H9 (cell line): ENCODE measurements around the gene LRRC3. TPM values are rescaled to one million over a fixed set of nuclear protein-coding genes. Genes with fewer than 3 reads are reported as not detected.

ENCODE experiments used
- DNase-seq: peaks from one replicate; pipeline ENCODE4 v3.0.0-alpha.2; 2017
- H2AFZ ChIP-seq: one replicate; pipeline ENCODE4 v1.6.1; 2013; ENCODE audit warnings: mild to moderate bottlenecking, low read length, control low read depth, moderate library complexity
- H2AK5ac ChIP-seq: 2 replicates; pipeline ENCODE4 v1.6.1; 2013; ENCODE audit warnings: low read length, control low read depth, mixed read lengths; ENCODE audit not compliant: insufficient read length
- H2BK120ac ChIP-seq: one replicate; pipeline ENCODE4 v1.6.1; 2013; ENCODE audit warnings: low read depth, mild to moderate bottlenecking, low read length, control low read depth, inconsistent platforms; ENCODE audit not compliant: poor library complexity, severe bottlenecking
- H2BK12ac ChIP-seq: 2 replicates; pipeline ENCODE4 v1.6.1; 2013; ENCODE audit warnings: low read length, control low read depth, mixed read lengths, low read depth; ENCODE audit not compliant: insufficient read length
- H2BK15ac ChIP-seq: 2 replicates; pipeline ENCODE4 v1.6.1; 2013; ENCODE audit warnings: low read depth, low read length, control low read depth
- H2BK20ac ChIP-seq: one replicate; pipeline ENCODE4 v1.6.1; 2013; ENCODE audit warnings: low read depth, mild to moderate bottlenecking, low read length, control low read depth, inconsistent platforms; ENCODE audit not compliant: poor library complexity, severe bottlenecking
- H2BK5ac ChIP-seq: 2 replicates; pipeline ENCODE4 v1.6.1; 2013; ENCODE audit warnings: low read length, control low read depth, mixed read lengths; ENCODE audit not compliant: insufficient read length
- H3K14ac ChIP-seq: 2 replicates; pipeline ENCODE4 v1.6.1; 2013; ENCODE audit warnings: low read length, control low read depth; ENCODE audit not compliant: insufficient read depth
- H3K18ac ChIP-seq: 2 replicates; pipeline ENCODE4 v1.6.1; 2013; ENCODE audit warnings: low read depth, mild to moderate bottlenecking, mixed read lengths, low read length, control low read depth; ENCODE audit not compliant: insufficient read length
- H3K23ac ChIP-seq: 2 replicates; pipeline ENCODE4 v1.6.1; 2013; ENCODE audit warnings: low read length, control low read depth, mixed read lengths, low read depth; ENCODE audit not compliant: insufficient read length
- H3K23me2 ChIP-seq: 2 replicates; pipeline ENCODE4 v1.6.1; 2013; ENCODE audit warnings: low read depth, mild to moderate bottlenecking, mixed read lengths, low read length, control low read depth; ENCODE audit not compliant: insufficient read length, poor library complexity, severe bottlenecking
- H3K27ac ChIP-seq: 2 replicates; pipeline ENCODE4 v1.5.1; 2013; ENCODE audit warnings: low read length, control low read depth, mixed read lengths, low read depth; ENCODE audit not compliant: insufficient read length
- H3K27me3 ChIP-seq: 2 replicates; pipeline ENCODE4 v1.6.1; 2013; ENCODE audit warnings: low read length, control low read depth, inconsistent platforms; ENCODE audit not compliant: insufficient read depth
- H3K4ac ChIP-seq: 2 replicates; pipeline ENCODE4 v1.6.1; 2013; ENCODE audit warnings: low read depth, mild to moderate bottlenecking, control low read depth, inconsistent platforms, low read length, moderate library complexity
- H3K4me1 ChIP-seq: 2 replicates; pipeline ENCODE4 v1.6.1; 2013; ENCODE audit warnings: low read length, control low read depth, inconsistent platforms; ENCODE audit not compliant: insufficient read depth
- H3K4me2 ChIP-seq: 2 replicates; pipeline ENCODE4 v1.6.1; 2013; ENCODE audit warnings: low read length, control low read depth, mixed read lengths; ENCODE audit not compliant: insufficient read length, insufficient read depth
- H3K56ac ChIP-seq: 2 replicates; pipeline ENCODE4 v1.6.1; 2013; ENCODE audit warnings: low read depth, mild to moderate bottlenecking, mixed read lengths, low read length, control low read depth; ENCODE audit not compliant: insufficient read length
- H3K79me1 ChIP-seq: 2 replicates; pipeline ENCODE4 v1.6.1; 2013; ENCODE audit warnings: low read depth, mild to moderate bottlenecking, moderate library complexity, low read length, control low read depth, inconsistent platforms; ENCODE audit not compliant: insufficient read depth, poor library complexity, severe bottlenecking
- H3K79me2 ChIP-seq: 2 replicates; pipeline ENCODE4 v1.6.1; 2013; ENCODE audit warnings: low read length, control low read depth, inconsistent platforms; ENCODE audit not compliant: insufficient read depth
- H3K9ac ChIP-seq: 2 replicates; pipeline ENCODE4 v1.6.1; 2013; ENCODE audit warnings: low read length, control low read depth, mixed read lengths; ENCODE audit not compliant: insufficient read length; ENCODE audit errors: extremely low read depth
- H3K9me3 ChIP-seq: one replicate; pipeline ENCODE4 v1.6.1; 2013; ENCODE audit warnings: low read depth, low read length, inconsistent platforms; ENCODE audit not compliant: control insufficient read depth
- H3T11ph ChIP-seq: one replicate; pipeline ENCODE4 v1.6.1; 2013; ENCODE audit warnings: mild to moderate bottlenecking, low read length, control low read depth, inconsistent platforms
- H4K20me1 ChIP-seq: one replicate; pipeline ENCODE4 v1.6.1; 2013; ENCODE audit not compliant: control insufficient read depth, insufficient read length, insufficient read depth
- H4K5ac ChIP-seq: 2 replicates; pipeline ENCODE4 v1.6.1; 2013; ENCODE audit warnings: low read depth, mild to moderate bottlenecking, mixed read lengths, low read length, control low read depth; ENCODE audit not compliant: insufficient read length
- H4K8ac ChIP-seq: replicated peaks from 2 replicates; pipeline ENCODE4 v1.6.1; 2013; ENCODE audit warnings: low read length, control low read depth, mixed read lengths, low read depth; ENCODE audit not compliant: insufficient read length
- H4K91ac ChIP-seq: 2 replicates; pipeline ENCODE4 v1.6.1; 2013; ENCODE audit warnings: low read depth, mild to moderate bottlenecking, moderate library complexity, mixed read lengths, low read length, control low read depth; ENCODE audit not compliant: insufficient read length
- H3K27ac Mint-ChIP-seq, 3 experiments: 2 replicates in 2 of 3; 3 replicates in 1 of 3; pipeline ENCODE4 v1.8.0; 2020 to 2021; ENCODE audit warnings: mixed read lengths in 3 of 3, mild to moderate bottlenecking in 1 of 3, moderate library complexity in 1 of 3
- H3K27me3 Mint-ChIP-seq: 2 replicates; pipeline ENCODE4 v1.8.0; 2021; ENCODE audit warnings: low read depth, mild to moderate bottlenecking, moderate library complexity, mixed read lengths
- H3K36me3 Mint-ChIP-seq, 3 experiments: 2 replicates in 2 of 3; 3 replicates in 1 of 3; pipeline ENCODE4 v1.8.0; 2020 to 2021; ENCODE audit warnings: low read depth in 3 of 3, mixed read lengths in 3 of 3; ENCODE audit not compliant: insufficient read depth in 1 of 3
- H3K4me1 Mint-ChIP-seq, 2 experiments: 2 replicates each; pipeline ENCODE4 v1.8.0; 2020; ENCODE audit warnings: mixed read lengths in 2 of 2
- H3K4me3 Mint-ChIP-seq, 2 experiments: 2 replicates in 1 of 2; 3 replicates in 1 of 2; pipeline ENCODE4 v1.8.0; 2020 to 2021; ENCODE audit warnings: mild to moderate bottlenecking in 2 of 2, mixed read lengths in 2 of 2, moderate library complexity in 1 of 2
- H3K9me3 Mint-ChIP-seq, 2 experiments: 2 replicates in 1 of 2; 3 replicates in 1 of 2; pipeline ENCODE4 v1.8.0; 2020; ENCODE audit warnings: mild to moderate bottlenecking in 2 of 2, mixed read lengths in 2 of 2, moderate library complexity in 1 of 2
- CTCF ChIP-seq: fragments of 200-600 bp; sonication (generic); conservative IDR thresholded peaks from 3 replicates; pipeline ENCODE4 v1.8.0; 2021; ENCODE audit warnings: antibody characterized with exemption, mild to moderate bottlenecking
- WGBS: extraction: QIAGEN DNeasy Blood & Tissue Kit; methylation state at CpG from one replicate; pipeline ENCODE4 v1.1.7; 2013; ENCODE audit warnings: missing lambda C conversion rate, low lambda C conversion rate, mixed read lengths; ENCODE audit not compliant: insufficient read length; ENCODE audit errors: extremely low coverage; 5-methylcytosine and 5-hydroxymethylcytosine counted together
- total RNA-seq: library from RNA; stranded (reverse); gene quantifications from 2 replicates; pipeline ENCODE4 v1.2.1, GENCODE V29; 2021

The LRRC3 gene
- total RNA-seq, 1 experiment from 2014 or later, result 3.1 TPM

DNA sequence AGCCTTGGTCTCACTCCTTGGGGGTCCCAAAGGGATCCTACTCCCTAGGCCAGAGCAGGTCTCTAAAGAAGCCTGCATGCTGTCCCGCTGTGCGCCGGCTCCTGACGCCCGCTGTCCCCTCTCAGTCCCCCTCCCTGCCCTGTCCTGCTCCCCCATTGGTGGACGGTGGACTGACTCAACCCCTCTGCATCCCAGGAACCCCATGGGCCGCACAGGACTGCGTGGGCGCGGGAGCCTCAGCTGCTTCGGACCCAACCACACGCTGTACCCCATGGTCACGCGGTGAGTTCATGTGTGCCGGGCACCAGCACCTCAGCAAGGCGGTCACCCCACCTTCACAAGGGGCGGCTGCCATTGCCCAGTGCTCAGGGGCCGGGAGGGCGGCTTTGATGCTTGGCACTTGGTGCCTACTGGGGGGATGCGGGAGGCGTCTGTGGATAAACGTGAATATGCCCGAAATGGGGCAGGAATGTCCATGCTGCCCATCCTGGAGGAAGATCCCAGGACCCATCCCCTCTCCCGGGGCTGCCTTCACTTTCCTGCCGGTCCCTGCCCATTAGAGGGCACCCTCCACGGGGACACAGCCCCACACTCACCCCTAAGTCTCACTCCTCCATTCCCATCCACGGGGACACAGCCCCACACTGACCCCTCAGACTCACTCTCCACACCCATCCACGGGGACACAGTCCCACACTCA is 20.2 kb upstream of the LRRC3 start:
- no peak overlapping the region for H4K91ac ChIP-seq
- H3K56ac ChIP-seq, result no peak overlapping the region
- no peak overlapping the region for H3K18ac ChIP-seq
- H3K79me1 ChIP-seq, result no peaks in the 10 kb centered on the region
- H3K23ac ChIP-seq, result no peak overlapping the region
- peak; percentile 23 for DNase-seq
- H2AFZ ChIP-seq, result no peak overlapping the region
- no peak overlapping the region for H2BK5ac ChIP-seq
- H3K27me3 ChIP-seq, result no peaks in the 10 kb centered on the region
- no peak overlapping the region for H2BK20ac ChIP-seq
- H2AK5ac ChIP-seq, result no peak overlapping the region
- no peak overlapping the region for H3K9ac ChIP-seq
- no peaks in the 10 kb centered on the region for H3K23me2 ChIP-seq
- H4K8ac ChIP-seq, result no peak overlapping the region
- H2BK120ac ChIP-seq, result no peak overlapping the region
- no peaks in the 10 kb centered on the region; a peak in 1 of 7 replicates for H3K36me3 Mint-ChIP-seq
- H3K79me2 ChIP-seq, result no peaks in the 10 kb centered on the region
- no peak overlapping the region for H2BK12ac ChIP-seq
- WGBS, result no CpG with 5 or more reads among the region's 28 CpGs
- H3K27me3 Mint-ChIP-seq, result no peaks in the 10 kb centered on the region; the same call in 1 of the 2 replicates
- no peaks in the 10 kb centered on the region for H3K4me1 ChIP-seq
- peaks cover 5 to 8% of the 10 kb centered on the region in 2 experiments; a peak in 4 of 5 replicates for H3K9me3 Mint-ChIP-seq
- H4K5ac ChIP-seq, result no peak overlapping the region
- no peak overlapping the region for H3K4me3 Mint-ChIP-seq
- H4K20me1 ChIP-seq, result no peaks in the 10 kb centered on the region
- peak overlapping the region in 1 of 3 experiments; percentile 76; a peak in 1 of 7 replicates for H3K27ac Mint-ChIP-seq
- H3K9me3 ChIP-seq, result no peaks in the 10 kb centered on the region
- no peak overlapping the region for H2BK15ac ChIP-seq
- no peaks in the 10 kb centered on the region for H3K4me1 Mint-ChIP-seq
- H3T11ph ChIP-seq, result no peak overlapping the region
- H3K4ac ChIP-seq, result no peak overlapping the region
- H3K4me2 ChIP-seq, result no peak overlapping the region
- no peak for TF ChIP-seq CTCF
- H3K27ac ChIP-seq, result no peak overlapping the region
- no peak overlapping the region for H3K14ac ChIP-seq
